ENCODE measurements around the gene TMEM248. TPM values are rescaled to one million over a fixed set of nuclear protein-coding genes. Genes with fewer than 3 reads are reported as not detected.
"Not testable (repeated sequence)": the region's sequence is repeated elsewhere in the genome, so short reads cannot be mapped to it uniquely, and the experiment has no call there.

TMEM248 gene
- total RNA-seq, 1 experiment from 2014 or later = 83.6 TPM

DNA sequence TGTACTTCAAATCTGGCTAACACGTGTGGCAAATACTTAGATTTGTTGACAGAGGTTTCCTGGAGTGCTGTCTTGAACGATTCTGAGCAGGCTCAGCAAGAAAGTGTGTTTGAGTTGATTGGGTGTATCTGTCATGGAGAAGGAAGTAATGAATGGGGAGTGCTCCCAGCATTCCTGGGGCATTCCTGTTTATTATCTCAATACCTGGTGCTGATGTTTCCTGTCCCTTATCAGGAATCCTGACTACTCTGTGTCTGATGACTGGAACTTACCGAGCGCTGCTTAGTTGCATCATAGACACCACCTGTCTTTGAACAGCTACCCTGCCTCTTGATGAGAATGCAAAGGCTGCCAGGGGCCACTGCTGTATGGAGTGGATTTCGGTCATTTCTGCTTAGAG is 41.0 kb upstream of the TMEM248 start:
- Histone ChIP-seq H2AFZ (no peak overlapping the region), H3F3A (ENCODE audit: insufficient read depth, low read depth) (no peaks in the 10 kb centered on the region), H3K9me2 (ENCODE audit: insufficient read depth) (no peaks in the 10 kb centered on the region), H3K79me2 (ENCODE audit: low read depth) (no peaks in the 10 kb centered on the region), H3K9me3 (ENCODE audit: insufficient read depth, low read depth) (no peaks in the 10 kb centered on the region), H3K27ac (no peak overlapping the region), H3K36me3 (ENCODE audit: low read depth) (no peaks in the 10 kb centered on the region), H3K4me2 (no peak overlapping the region), H3K27me3 (ENCODE audit: insufficient read depth, low read depth) (no peaks in the 10 kb centered on the region), H4K20me1 (ENCODE audit: insufficient read depth) (no peaks in the 10 kb centered on the region), H3K4me3 (no peak overlapping the region), H3K4me1 (replicated peaks; ENCODE audit: insufficient read depth) (no peaks in the 10 kb centered on the region)
- intact Hi-C loops (cut with micrococcal nuclease; ENCODE audit: unreplicated experiment) = no loop called here
- no peak for TF ChIP-seq EZH2 (IDR thresholded peaks at IDR 0.05; ENCODE audit: low read depth)
- TF ChIP-seq, protein P1, sequence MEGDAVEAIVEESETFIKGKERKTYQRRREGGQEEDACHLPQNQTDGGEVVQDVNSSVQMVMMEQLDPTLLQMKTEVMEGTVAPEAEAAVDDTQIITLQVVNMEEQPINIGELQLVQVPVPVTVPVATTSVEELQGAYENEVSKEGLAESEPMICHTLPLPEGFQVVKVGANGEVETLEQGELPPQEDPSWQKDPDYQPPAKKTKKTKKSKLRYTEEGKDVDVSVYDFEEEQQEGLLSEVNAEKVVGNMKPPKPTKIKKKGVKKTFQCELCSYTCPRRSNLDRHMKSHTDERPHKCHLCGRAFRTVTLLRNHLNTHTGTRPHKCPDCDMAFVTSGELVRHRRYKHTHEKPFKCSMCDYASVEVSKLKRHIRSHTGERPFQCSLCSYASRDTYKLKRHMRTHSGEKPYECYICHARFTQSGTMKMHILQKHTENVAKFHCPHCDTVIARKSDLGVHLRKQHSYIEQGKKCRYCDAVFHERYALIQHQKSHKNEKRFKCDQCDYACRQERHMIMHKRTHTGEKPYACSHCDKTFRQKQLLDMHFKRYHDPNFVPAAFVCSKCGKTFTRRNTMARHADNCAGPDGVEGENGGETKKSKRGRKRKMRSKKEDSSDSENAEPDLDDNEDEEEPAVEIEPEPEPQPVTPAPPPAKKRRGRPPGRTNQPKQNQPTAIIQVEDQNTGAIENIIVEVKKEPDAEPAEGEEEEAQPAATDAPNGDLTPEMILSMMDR (conservative IDR thresholded peaks at IDR 0.05) = no peak
- ChIA-PET CTCF (no interaction called here), POLR2A (ENCODE audit: unreplicated experiment) (no interaction called here)
- DNase-seq = no peak
- BruUV-seq (replicated peaks) = no TSS peak

DNA sequence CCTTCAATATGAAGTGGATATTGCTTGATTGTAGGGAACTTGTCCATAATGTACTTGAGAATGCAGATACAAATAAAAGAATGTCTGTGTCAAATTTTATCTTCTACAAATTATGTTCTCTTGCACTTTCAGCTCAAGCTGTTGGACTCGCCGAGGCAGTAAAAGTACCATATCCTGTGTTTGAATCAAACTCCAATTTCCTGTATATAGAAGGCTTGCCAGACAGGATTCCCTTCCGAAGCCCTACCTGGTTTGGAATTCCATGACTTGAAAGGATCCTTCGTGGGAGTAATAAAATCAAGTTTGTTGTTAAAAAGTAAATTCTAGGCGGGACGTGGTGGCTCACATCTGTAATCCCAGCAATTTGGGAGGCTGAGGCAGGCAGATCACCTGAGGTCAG is 40.4 kb upstream of the TMEM248 start:
- H3K79me2 ChIP-seq (ENCODE audit: low read depth); intact Hi-C loops (cut with micrococcal nuclease; ENCODE audit: unreplicated experiment); POLR2A ChIA-PET (ENCODE audit: unreplicated experiment): not testable (repeated sequence)

GRCh38 chr7:66883716-66884115 is 37.3 kb upstream of the TMEM248 start:
- Histone ChIP-seq H2AFZ (no peak overlapping the region), H3K79me2 (ENCODE audit: low read depth) (no peaks in the 10 kb centered on the region), H3K27me3 (ENCODE audit: insufficient read depth, low read depth) (no peaks in the 10 kb centered on the region), H3F3A (ENCODE audit: insufficient read depth, low read depth) (no peaks in the 10 kb centered on the region), H3K4me1 (replicated peaks; ENCODE audit: insufficient read depth) (no peaks in the 10 kb centered on the region), H3K36me3 (ENCODE audit: low read depth) (no peaks in the 10 kb centered on the region), H4K20me1 (ENCODE audit: insufficient read depth) (no peaks in the 10 kb centered on the region), H3K9me3 (ENCODE audit: insufficient read depth, low read depth) (no peaks in the 10 kb centered on the region), H3K27ac (no peak overlapping the region), H3K9me2 (ENCODE audit: insufficient read depth) (no peaks in the 10 kb centered on the region), H3K4me3 (no peak overlapping the region), H3K4me2 (no peak overlapping the region)
- ChIA-PET CTCF (no interaction called here), POLR2A (ENCODE audit: unreplicated experiment) (no interaction called here)
- no peak for TF ChIP-seq EZH2 (IDR thresholded peaks at IDR 0.05; ENCODE audit: low read depth)
- TF ChIP-seq, protein P1 (conservative IDR thresholded peaks at IDR 0.05) = no peak
- intact Hi-C loops (cut with micrococcal nuclease; ENCODE audit: unreplicated experiment) = no loop called here
- DNase-seq = no peak
- BruUV-seq (replicated peaks) = no TSS peak

More for the DNA sequence above, 40.4 kb upstream of the TMEM248 start:
- not testable (repeated sequence) for H3K27ac ChIP-seq; H3K9me3 ChIP-seq (ENCODE audit: insufficient read depth, low read depth); H3F3A ChIP-seq (ENCODE audit: insufficient read depth, low read depth); H3K4me2 ChIP-seq; H3K36me3 ChIP-seq (ENCODE audit: low read depth); H2AFZ ChIP-seq; H3K9me2 ChIP-seq (ENCODE audit: insufficient read depth); BruUV-seq (replicated peaks); DNase-seq; H3K4me1 ChIP-seq (replicated peaks; ENCODE audit: insufficient read depth); H3K27me3 ChIP-seq (ENCODE audit: insufficient read depth, low read depth); H4K20me1 ChIP-seq (ENCODE audit: insufficient read depth); H3K4me3 ChIP-seq
- CTCF ChIA-PET = interaction anchor here (0.6 kb wide), 1 partner anchor 823 kb away, joined by 3 read pairs; no protein-coding TSS in a partner anchor

DNA sequence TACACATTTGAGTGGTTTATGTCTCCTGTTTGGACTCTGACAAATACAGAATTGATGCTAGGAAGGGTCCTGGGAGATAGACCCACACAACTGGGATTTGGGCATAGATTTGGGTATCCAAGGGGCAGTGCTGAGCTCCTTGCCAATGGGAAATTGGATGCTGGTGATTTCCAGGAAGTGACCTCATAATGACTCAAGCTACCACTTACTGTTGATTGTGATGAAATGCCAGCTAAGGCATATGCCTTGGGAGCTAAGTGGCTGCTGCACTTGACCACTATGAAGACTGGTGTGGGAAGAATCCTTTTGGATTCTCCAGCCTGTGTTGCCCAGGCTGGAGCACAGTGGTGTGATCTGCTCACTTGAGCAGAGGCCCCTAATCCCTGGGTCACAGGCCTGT is 36.5 kb upstream of the TMEM248 start:
- DNase-seq; CTCF ChIA-PET; H3K4me1 ChIP-seq (replicated peaks; ENCODE audit: insufficient read depth); BruUV-seq (replicated peaks); H3K4me2 ChIP-seq; H2AFZ ChIP-seq; H3F3A ChIP-seq (ENCODE audit: insufficient read depth, low read depth); H3K36me3 ChIP-seq (ENCODE audit: low read depth); H3K79me2 ChIP-seq (ENCODE audit: low read depth); intact Hi-C loops (cut with micrococcal nuclease; ENCODE audit: unreplicated experiment); H3K9me3 ChIP-seq (ENCODE audit: insufficient read depth, low read depth); H4K20me1 ChIP-seq (ENCODE audit: insufficient read depth); POLR2A ChIA-PET (ENCODE audit: unreplicated experiment); H3K4me3 ChIP-seq; H3K9me2 ChIP-seq (ENCODE audit: insufficient read depth); H3K27ac ChIP-seq; H3K27me3 ChIP-seq (ENCODE audit: insufficient read depth, low read depth): not testable (repeated sequence)
